GM20000 (cell line): Measurements from ENCODE around the gene TACR1.
"Not testable (repeated sequence)": the region's sequence is repeated elsewhere in the genome, so short reads cannot be mapped to it uniquely, and the experiment has no call there.

Source experiments
- DNase-seq: peaks from one replicate; pipeline ENCODE4 v3.0.0; 2012; ENCODE audit warnings: low spot score
- TF ChIP-seq, protein P1 (sequence below): IDR thresholded peaks from 2 replicates; pipeline ENCODE4 v1.5.1; 2012; ENCODE audit warnings: mild to moderate bottlenecking, control low read depth; ENCODE audit errors: extremely low read depth, missing control alignments

The TACR1 gene

DNA sequence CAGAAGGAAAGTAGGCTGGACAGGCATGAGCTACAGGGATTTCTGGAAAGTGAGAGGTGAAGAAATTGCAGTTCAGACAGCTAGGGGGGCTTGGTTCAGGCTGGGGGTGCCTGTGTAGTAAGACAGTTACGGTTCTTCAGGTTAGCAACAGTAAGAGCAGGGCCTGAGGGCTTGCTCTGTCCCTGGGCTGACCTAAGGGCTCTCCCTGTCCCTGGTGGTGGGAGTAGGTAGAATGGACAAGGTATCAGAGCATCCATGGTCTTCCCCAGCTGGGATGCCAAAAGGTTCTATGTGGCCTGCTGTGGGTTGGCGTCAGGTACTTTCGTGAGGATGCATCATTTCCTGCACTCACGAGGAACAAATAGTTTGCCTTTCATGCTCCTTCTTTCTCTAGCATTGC is 34.6 kb upstream of the TACR1 start:
- TF ChIP-seq, protein P1, sequence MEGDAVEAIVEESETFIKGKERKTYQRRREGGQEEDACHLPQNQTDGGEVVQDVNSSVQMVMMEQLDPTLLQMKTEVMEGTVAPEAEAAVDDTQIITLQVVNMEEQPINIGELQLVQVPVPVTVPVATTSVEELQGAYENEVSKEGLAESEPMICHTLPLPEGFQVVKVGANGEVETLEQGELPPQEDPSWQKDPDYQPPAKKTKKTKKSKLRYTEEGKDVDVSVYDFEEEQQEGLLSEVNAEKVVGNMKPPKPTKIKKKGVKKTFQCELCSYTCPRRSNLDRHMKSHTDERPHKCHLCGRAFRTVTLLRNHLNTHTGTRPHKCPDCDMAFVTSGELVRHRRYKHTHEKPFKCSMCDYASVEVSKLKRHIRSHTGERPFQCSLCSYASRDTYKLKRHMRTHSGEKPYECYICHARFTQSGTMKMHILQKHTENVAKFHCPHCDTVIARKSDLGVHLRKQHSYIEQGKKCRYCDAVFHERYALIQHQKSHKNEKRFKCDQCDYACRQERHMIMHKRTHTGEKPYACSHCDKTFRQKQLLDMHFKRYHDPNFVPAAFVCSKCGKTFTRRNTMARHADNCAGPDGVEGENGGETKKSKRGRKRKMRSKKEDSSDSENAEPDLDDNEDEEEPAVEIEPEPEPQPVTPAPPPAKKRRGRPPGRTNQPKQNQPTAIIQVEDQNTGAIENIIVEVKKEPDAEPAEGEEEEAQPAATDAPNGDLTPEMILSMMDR = no peak
- DNase-seq = no peak

DNA sequence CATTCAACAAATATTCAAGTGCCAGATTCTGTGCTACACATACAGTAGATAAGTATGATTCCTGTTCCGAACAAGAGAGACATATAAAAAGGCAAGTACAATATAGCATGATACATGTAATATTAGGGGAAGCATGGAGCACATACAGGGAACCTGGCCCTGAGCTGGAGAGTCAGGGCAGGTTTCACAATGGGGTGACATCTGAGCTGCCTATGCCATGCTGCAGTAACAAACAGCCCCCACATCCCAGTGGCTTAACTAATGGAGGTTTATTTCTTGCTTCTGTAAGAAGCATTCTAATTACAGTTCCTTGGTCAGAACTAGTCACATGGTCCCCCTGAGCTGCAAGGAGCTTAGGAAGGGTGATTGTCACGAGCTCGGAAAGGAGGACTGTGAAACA is 27.3 kb upstream of the TACR1 start:
- no peak for DNase-seq
- TF ChIP-seq, protein P1 = no peak

DNA sequence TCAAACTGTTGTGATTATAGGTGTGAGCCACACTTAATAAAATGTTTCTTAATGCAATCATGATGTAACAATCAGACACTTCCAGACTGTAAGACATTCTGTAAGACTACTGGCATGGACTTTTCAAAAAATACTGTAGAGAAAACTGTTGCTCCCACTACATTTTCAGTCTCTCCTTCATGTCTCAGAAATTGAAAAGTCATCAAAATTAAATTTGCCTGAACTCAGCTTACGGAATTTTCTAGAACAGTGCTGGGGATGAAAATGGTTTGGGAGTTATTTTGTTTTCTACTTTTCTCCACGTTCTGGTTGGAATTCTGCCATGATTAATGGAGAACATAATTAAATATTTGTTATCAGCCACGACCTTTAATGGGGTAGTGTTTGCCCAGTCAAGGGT is 26.8 kb upstream of the TACR1 start:
- no peak for DNase-seq
- TF ChIP-seq, protein P1 = no peak

DNA sequence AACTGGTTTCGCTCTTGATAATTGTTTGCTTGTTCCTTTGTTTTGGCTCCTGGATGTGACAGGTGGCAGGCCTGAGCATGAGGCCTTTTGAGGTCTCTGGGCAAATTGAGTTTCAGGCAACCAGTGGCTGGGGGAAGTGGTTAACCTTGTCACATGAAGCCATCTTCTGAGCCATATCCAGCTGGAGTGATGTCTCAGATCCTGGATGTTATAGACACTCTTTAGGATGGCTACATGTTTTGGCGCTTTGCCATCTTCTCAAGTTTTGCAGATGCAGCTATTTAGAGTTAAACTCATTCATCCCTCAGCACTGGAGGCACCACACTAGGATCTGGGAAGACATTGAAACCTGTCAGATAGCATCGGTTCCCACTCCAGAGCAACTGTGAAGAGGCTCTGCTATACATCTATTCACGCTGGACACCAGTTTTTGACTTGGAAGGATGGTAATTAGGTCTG is 25.3 kb upstream of the TACR1 start:
- TF ChIP-seq, protein P1 = no peak
- no peak for DNase-seq

DNA sequence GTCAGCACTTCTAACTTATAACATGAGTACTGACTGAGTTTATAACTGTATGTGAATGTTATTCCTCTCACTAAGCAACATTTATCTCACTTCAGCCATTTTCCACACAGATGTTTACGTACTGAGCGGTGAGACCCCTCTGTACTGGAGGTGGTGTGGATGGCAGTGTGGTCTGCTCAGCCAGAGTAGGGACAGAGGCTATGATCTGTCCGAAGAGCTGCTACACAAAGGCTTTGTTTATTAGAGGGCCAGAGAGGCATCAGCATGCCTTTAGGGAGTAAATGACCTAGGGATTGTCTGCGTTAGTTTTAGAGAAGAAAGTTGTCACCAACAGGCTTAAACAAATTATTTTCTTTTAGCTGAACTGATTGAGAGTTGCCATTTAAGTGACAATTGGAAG is 23.2 kb upstream of the TACR1 start:
- TF ChIP-seq, protein P1 = no peak
- DNase-seq = no peak

DNA sequence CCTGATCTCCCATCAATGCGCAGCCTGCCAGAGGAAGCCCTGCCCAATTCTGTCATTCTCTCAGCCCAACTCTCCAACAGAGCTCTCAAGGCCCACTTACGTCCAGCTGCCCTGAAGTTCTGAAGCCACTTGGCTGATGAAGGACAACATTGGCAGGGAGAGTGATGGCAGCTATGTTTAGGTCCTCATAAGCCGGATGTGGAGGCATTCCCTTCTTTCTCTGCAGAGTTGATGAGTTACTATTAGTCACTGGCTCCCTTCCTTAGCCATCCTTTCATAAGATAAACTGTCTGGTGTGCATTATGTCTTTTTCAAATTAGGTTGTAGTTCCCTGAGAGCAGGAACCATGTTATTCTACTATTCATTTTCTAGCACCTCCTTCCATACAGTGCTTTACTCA is 22.5 kb upstream of the TACR1 start:
- DNase-seq = no peak
- TF ChIP-seq, protein P1 = no peak

DNA sequence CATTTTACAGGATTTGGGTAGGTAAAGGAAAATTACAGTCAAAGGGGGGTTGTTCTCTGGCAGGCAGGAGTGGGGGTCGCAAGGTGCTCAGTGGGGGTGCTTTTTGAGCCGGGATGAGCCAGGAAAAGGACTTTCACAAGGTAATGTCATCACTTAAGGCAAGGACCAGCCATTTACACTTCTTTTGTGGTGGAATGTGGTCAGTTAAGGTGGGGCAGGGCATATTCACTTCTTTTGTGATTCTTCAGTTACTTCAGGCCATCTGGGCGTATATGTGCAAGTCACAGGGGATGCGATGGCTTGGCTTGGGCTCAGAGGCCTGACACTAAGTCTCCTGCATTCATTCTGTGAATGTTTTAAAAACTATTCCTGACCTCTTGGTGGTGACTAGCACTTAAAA is 19.9 kb upstream of the TACR1 start:
- DNase-seq = not testable (repeated sequence)

DNA sequence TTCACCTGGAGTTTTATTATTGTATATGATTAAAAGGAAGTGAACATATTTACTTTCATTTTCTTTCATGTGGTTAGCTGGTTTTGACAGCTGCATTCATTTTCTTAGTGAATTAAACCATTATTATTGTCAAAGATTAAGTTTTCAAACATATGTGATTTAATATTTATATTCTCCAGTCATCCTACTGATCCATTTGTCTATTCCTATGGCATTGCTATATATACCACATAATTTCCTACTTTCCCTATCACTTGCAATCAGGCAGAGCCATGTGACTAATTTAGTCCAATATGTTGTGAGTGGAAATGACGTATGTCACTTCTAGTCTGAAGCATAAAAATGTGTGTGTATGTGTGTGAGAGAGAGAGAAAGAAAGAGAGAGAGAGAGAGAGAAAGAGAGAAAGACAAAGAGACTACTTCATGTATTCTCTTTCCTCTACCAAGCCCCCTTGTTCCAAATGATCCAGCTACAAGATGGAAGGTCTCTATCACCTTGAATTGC is 12.0 kb upstream of the TACR1 start:
- DNase-seq = no peak
- TF ChIP-seq, protein P1 = no peak
